Endometrial microvascular endothelial cells (primary cell): Measurements from ENCODE around the gene SOX8. TPM values are rescaled to one million over a fixed set of nuclear protein-coding genes. Genes with fewer than 3 reads are reported as not detected.

Source experiments
- in situ Hi-C: cut with HindIII; loops from 2 replicates; pipeline ENCODE4 v1.10.0; 2017; ENCODE audit warnings: low sequenced_read_pairs, low pct_unique_long_range_greater_than_20kb; ENCODE audit errors: inconsistent ontology term
- total RNA-seq: library from RNA; depleted of rRNA; stranded (reverse); fragments of >200 nt; gene quantifications from one replicate; pipeline ENCODE4 v1.2.3, GENCODE V29; 2015; ENCODE audit errors: inconsistent ontology term

SOX8 gene
- total RNA-seq, 1 donor from 2014 or later: not detected

DNA sequence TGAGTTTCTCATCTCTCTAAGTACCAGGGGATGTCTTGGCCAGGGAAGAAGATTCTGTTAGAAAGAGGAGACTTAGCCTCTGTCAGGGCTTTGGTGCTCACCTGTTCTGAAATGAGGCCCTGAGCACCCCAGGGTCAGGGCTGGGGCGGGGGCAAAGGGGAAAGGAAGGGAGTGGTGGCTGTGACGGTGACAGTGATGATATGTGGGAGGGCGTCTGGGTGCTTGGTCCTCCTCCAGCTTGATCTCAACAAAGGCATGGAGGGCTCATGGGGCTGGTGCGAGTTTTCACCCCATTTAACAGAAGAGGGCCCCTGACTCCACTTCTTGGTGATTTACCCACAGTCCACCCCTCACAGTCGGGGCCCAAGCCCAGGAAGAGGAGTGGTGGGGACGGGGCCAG, 15.1 kb downstream of the SOX8 start:
- in situ Hi-C loops: loop anchor here (25.0 kb wide), 1 partner anchor 159 kb away; no protein-coding TSS in a partner anchor

DNA sequence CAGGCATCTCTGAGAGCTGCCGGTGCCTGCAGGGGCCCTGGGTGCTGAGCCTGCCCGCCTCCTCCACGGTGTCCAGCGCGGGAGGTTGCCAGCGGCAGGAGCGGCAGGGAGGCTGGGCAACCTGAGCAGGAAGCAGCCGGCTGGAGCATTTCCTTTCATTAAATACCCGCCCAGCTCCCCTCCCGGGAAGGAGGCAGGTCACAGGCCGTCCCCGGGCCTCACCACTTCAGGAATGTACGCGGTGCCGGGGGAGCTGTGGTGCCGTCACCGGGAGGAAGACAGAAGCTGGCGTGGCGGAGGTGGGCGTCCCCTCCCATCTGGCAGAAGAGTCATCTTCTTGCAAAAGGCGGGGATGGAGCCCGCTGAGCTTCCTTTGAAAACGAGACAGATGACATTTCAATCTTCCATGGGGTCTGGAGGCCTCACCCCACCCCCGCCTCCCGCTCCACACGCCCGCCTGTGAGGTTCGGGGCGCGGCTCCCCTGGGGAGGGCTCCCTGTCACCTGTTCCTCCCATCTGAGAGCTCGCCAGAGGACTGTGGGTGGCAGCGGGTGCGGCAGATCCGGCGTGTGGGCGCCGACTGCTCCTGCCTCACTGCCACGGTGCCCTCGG, 16.0 kb downstream of the SOX8 start:
- in situ Hi-C loops: loop anchor here (25.0 kb wide), 1 partner anchor 160 kb away; no protein-coding TSS in a partner anchor

DNA sequence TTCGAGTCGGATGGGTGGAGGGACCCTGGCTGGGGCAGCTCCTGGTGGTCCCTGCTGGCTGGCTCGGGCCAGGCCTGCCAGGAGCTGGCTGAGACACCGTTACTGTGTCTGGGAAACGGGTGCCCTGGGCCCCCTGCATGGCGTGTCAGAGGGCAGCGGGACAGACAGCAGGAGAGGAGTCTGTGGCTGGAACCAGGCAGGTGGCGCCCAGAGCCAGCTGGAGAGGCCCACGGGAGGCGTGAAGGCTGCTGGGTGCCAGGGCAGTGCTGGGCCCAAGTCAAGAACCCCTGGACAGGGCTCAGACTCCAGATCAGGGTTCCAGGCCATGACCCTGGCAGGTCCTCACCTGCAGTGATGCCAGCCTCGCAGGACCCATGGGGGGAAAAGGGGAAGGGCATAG, 16.6 kb downstream of the SOX8 start:
- in situ Hi-C loops: loop anchor here (25.0 kb wide), 1 partner anchor 161 kb away; no protein-coding TSS in a partner anchor

- in situ Hi-C loops: loop anchor here (25.0 kb wide), 1 partner anchor 161 kb away; no protein-coding TSS in a partner anchor
Measured at GRCh38 chr16:998615-999014, 17.0 kb downstream of the SOX8 start.

GRCh38 chr16:999677-1000076, 18.1 kb downstream of the SOX8 start:
- in situ Hi-C loops: loop anchor here (25.0 kb wide), 1 partner anchor 162 kb away; no protein-coding TSS in a partner anchor

DNA sequence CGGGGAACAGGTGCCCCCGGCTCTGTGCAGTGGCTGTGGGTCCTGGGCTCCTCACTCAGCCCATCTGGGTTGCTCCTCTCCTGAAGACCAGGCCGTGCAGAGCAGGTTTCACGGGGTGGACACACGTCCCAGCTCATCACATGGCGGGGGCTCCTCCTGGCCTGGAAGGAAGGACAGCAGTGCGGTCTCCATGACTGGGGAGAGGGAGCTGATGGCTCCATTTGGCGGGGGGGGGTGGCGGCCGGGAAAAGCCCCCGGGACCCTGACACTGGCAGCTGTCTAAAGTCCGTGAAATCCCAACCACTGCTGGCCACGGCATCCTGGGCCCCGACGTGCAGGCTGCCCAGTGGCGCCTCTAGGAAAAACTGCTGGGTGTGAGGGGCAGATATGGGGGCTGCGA, 19.0 kb downstream of the SOX8 start:
- in situ Hi-C loops: no loop called here

- in situ Hi-C loops: no loop called here
Measured at GRCh38 chr16:1001096-1001495, 19.5 kb downstream of the SOX8 start.

- in situ Hi-C loops: no loop called here
Measured at GRCh38 chr16:1002399-1003166, 21.0 kb downstream of the SOX8 start.

DNA sequence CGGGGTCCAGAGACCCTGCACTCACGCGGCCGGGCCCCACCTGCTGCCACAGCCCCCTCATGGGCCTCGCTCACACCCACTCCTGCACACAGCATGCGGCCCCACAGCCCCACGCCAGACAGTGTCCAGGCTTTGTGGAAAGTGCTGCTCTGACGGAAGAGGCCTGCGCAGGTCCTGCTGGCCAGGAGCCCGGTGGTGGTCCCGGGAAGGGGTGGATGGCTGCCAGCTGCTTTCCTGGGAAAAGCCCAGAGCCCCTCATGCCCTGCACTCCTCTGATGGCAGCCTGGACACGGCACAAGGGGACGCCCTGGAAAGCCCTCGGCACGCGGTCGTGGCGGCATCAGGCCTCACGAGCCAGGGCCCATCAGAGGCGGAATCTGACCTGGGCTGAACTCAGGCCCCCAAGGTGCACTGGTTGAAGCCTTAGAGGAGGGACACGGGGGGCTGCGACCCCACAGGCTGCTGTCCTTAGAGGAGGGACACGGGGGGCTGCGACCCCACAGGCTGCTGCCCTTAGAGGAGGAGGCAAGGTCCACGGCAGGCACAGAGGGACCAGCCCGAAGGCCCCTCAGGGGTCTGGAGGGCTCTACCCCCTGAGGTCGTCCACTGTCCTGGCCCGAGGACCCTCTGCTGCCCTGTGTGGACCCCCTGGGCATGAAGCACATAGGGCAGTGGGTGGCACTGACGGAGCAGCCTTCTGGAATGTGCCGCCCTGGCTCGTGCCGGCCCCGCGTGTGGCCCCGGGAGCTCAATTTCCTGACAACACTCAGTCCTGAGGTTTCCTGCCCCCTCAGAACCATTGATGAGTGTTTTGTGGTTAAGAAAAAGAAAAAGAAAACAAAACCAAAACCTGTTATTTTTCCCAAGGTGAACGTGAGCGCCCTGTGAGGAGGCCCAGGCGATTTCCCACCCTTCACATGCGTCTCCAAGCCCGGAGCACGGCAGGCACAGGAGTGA, 22.1 kb downstream of the SOX8 start:
- in situ Hi-C loops: no loop called here

DNA sequence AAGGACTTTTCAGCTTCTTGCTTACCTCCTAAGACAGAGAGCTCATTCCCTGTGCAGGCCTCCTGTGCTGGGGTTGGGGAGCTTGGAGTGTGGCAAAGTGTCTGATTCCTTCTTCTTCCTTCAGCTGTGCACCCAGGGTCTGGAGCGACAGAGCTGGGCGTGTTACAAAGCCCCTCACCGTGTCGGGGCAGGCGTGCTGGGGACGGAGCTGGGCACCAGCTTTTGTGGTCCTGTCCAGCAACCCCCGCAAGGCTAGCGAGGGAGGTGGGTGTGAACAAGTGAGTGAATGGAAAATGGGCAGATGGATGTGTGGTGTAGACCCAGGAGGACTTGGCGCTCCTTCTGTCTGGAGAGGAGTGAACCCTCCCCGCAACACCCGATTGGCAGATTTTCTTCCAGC, 23.7 kb downstream of the SOX8 start:
- in situ Hi-C loops: no loop called here

- in situ Hi-C loops: no loop called here
Measured at GRCh38 chr16:1006781-1007180, 25.2 kb downstream of the SOX8 start.

GRCh38 chr16:1007284-1007850, 25.8 kb downstream of the SOX8 start:
- in situ Hi-C loops: no loop called here

DNA sequence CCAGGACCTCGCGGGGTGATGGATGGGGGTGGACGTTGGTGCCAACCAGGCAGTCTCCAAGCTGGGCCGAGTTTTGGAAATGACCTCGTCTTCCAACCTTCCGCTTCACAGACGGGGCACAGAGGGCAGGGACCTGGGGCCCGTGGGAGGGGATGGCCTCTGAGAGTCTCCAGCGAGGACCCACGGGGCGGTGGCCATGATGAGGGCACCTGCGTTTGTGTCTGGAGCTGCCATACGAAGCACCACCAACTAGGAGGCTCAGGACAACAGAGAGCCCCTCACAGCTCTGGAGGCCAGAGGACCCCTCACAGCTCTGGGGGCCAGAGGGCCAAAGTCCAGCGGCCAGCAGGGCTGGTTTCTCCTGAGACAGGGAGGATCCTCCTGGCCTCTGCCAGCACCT, 26.5 kb downstream of the SOX8 start:
- in situ Hi-C loops: no loop called here

GRCh38 chr16:1009358-1010150, 28.0 kb downstream of the SOX8 start:
- in situ Hi-C loops: no loop called here

DNA sequence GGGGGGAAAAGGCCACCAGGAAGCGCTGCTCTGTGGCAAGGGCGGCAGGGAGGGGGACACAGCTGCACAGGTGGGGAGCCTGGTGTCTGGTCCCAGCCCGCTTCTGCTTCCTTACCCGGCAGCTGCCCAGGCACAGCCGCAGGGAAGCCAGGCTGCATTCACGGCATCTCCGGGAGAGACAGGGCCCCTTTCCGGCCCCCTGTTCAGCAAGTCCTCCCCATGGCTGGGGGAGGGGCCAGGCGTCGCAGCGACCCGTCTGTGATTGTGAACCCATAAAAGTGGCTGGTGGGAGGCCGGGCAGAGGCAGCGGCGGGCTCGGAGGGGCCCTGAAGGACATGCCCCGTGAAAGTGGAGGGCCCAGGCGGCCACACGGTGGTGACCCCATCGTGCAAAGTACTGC, 28.7 kb downstream of the SOX8 start:
- in situ Hi-C loops: no loop called here

GRCh38 chr16:1010815-1011214, 29.2 kb downstream of the SOX8 start:
- in situ Hi-C loops: no loop called here

DNA sequence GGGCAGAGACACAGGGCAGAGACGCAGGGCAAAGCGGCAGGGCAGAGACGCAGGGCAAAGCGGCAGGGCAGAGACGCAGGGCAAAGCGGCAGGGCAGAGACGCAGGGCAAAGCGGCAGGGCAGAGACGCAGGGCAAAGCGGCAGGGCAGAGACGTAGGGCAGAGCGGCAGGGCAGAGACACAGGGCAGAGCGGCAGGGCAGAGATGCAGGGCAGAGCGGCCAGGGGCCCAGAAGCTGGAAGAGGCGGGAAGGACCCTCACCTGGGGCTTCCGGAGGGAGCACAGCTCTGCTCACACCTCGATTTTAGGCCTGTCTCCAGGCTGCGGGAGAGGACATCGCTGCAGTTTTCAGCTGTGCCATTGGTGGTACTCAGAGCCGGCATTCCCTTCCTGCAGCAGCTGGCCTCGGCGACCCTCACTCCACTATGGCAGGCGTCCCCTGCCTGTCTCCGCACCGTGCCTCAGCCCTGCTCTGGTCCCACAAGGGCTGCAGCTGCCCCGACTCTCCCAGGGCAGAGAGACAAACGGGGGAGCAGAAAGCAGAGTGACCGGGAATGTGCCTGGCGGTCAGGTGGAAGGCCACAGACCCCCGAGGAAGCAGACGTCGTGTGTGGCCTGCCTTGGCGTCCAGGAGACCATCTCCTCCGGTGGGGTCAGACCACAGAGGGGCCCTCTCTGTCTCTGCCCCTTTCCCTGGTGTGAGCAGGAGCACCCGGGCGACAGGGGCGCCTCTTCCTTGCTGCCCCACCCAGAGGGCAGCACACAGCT, 29.9 kb downstream of the SOX8 start:
- in situ Hi-C loops: no loop called here

- in situ Hi-C loops: no loop called here
Measured at GRCh38 chr16:1012135-1012534, 30.6 kb downstream of the SOX8 start.
